SK-N-SH (cell line): ENCODE data around the gene GPR3. TPM values are rescaled to one million over a fixed set of nuclear protein-coding genes. Genes with fewer than 3 reads are reported as not detected.

Experiments used
- CTCF ChIA-PET: fragments of 300-600, 350-600 bp; formaldehyde crosslinking; extraction: SDS; loops from one replicate; lab custom pipeline; 2021; lab: Yijun Ruan, JAX
- POLR2A ChIA-PET: fragments of 350-600 bp; sonication (Branson Sonifier 250); formaldehyde crosslinking; extraction: SDS; loops from one replicate; lab custom pipeline; 2020; ENCODE audit warnings: antibody characterized with exemption, inconsistent platforms; lab: Yijun Ruan, JAX
- DNase-seq: peaks from one replicate; pipeline ENCODE4 v3.0.0; 2012
- H2AFZ ChIP-seq: fragments of 200-600 bp; sonication (generic); 2 replicates; pipeline ENCODE4 v1.8.1; 2016; ENCODE audit warnings: antibody characterized with exemption, mild to moderate bottlenecking, low read depth
- H3F3A ChIP-seq: fragments of 200-600 bp; sonication (generic); replicated peaks from 2 replicates; pipeline ENCODE3; 2016; ENCODE audit warnings: antibody characterized with exemption, mild to moderate bottlenecking; ENCODE audit not compliant: insufficient read depth
- H3K27ac ChIP-seq, 2 experiments: fragments of 200-500 bp in 1 of 2; fragments of 200-600 bp in 1 of 2; sonication (Bioruptor generic) in 1 of 2; sonication (generic), shearing (Covaris generic) in 1 of 2; 2 replicates each; pipeline versions ENCODE4 v1.5.1 to v1.6.1; 2014 to 2016; ENCODE audit warnings: low read depth in 2 of 2, inconsistent platforms in 1 of 2, low read length in 1 of 2, mild to moderate bottlenecking in 1 of 2, mixed read lengths in 1 of 2
- H3K27me3 ChIP-seq: fragments of 200-600 bp; sonication (generic), shearing (Covaris generic); 2 replicates; pipeline ENCODE4 v1.6.1; 2016; ENCODE audit warnings: mixed run types; ENCODE audit not compliant: insufficient read depth
- H3K36me3 ChIP-seq, 2 experiments: fragments of 200-500 bp in 1 of 2; fragments of 200-600 bp in 1 of 2; sonication (Bioruptor generic) in 1 of 2; sonication (generic) in 1 of 2; replicated peaks in 1 of 2; 2 replicates each; pipeline versions ENCODE3 to v1.5.1; 2014 to 2016; ENCODE audit warnings: low read length in 1 of 2, mild to moderate bottlenecking in 1 of 2; ENCODE audit not compliant: insufficient read depth in 2 of 2, control insufficient read depth in 1 of 2
- H3K4me1 ChIP-seq, 2 experiments: fragments of 200-500 bp in 1 of 2; fragments of 200-600 bp in 1 of 2; sonication (Bioruptor generic) in 1 of 2; sonication (generic), shearing (Covaris generic) in 1 of 2; 2 replicates each; pipeline versions ENCODE4 v1.5.1 to v1.6.1; 2014 to 2016; ENCODE audit warnings: low read depth in 1 of 2, low read length in 1 of 2, mixed run types in 1 of 2; ENCODE audit not compliant: insufficient read depth in 2 of 2, control insufficient read depth in 1 of 2
- H3K4me2 ChIP-seq: fragments of 200-600 bp; sonication (generic), shearing (Covaris generic); 2 replicates; pipeline ENCODE4 v1.6.1; 2017; ENCODE audit warnings: mixed run types
- H3K4me3 ChIP-seq, 2 experiments: fragments of 200-500 bp in 1 of 2; fragments of 200-600 bp in 1 of 2; sonication (Bioruptor generic) in 1 of 2; sonication (generic), shearing (Covaris generic) in 1 of 2; 2 replicates each; pipeline versions ENCODE4 v1.5.1 to v1.8.1; 2014 to 2016; ENCODE audit warnings: low read depth in 2 of 2, inconsistent platforms in 1 of 2, low read length in 1 of 2, mild to moderate bottlenecking in 1 of 2, mixed read lengths in 1 of 2, moderate library complexity in 1 of 2
- H3K79me2 ChIP-seq: fragments of 200-600 bp; sonication (generic); 2 replicates; pipeline ENCODE4 v1.8.1; 2017; ENCODE audit warnings: mild to moderate bottlenecking; ENCODE audit not compliant: insufficient read depth
- H3K9ac ChIP-seq: fragments of 200-600 bp; sonication (generic); 2 replicates; pipeline ENCODE4 v1.6.1; 2017; ENCODE audit warnings: mixed run types
- H3K9me2 ChIP-seq: fragments of 200-600 bp; sonication (generic); 2 replicates; pipeline ENCODE4 v1.6.1; 2017; ENCODE audit warnings: mixed run types
- H3K9me3 ChIP-seq: fragments of 200-600 bp; sonication (generic); 2 replicates; pipeline ENCODE4 v1.6.1; 2017; ENCODE audit warnings: mixed run types, mild to moderate bottlenecking, moderate library complexity
- H4K20me1 ChIP-seq: fragments of 200-600 bp; sonication (generic); 2 replicates; pipeline ENCODE4 v1.6.1; 2017; ENCODE audit warnings: mild to moderate bottlenecking, mixed run types; ENCODE audit not compliant: insufficient read depth
- CHD2 ChIP-seq: fragments of 150-350 bp; IDR thresholded peaks from 2 replicates; pipeline ENCODE4 v1.6.1; 2018; ENCODE audit warnings: low read length; ENCODE audit not compliant: partially characterized antibody
- EZH2phosphoT487 ChIP-seq: fragments of 200-600 bp; sonication (generic); IDR thresholded peaks from 2 replicates; pipeline ENCODE4 v1.6.1; 2017; ENCODE audit warnings: low read depth, mixed run types, mild to moderate bottlenecking, antibody characterized with exemption, moderate library complexity, borderline replicate concordance
- FOXJ3 ChIP-seq: sonication (generic); formaldehyde crosslinking; IDR thresholded peaks from 2 replicates; pipeline ENCODE4 v1.5.1; 2020; ENCODE audit warnings: mild to moderate bottlenecking, missing genetic modification reagents
- GATA2 ChIP-seq: sonication (generic); formaldehyde crosslinking; IDR thresholded peaks from 2 replicates; pipeline ENCODE4 v1.5.0; 2020; ENCODE audit warnings: mild to moderate bottlenecking, missing genetic modification reagents
- IRF3 ChIP-seq: fragments of 150-350 bp; IDR thresholded peaks from 2 replicates; pipeline ENCODE4 v1.6.1; 2016; ENCODE audit warnings: mild to moderate bottlenecking, low read depth, low read length
- JUND ChIP-seq: IDR thresholded peaks from 2 replicates; pipeline ENCODE4 v1.4.0; 2012
- MEF2A ChIP-seq: IDR thresholded peaks from 2 replicates; pipeline ENCODE4 v1.4.0; 2012; ENCODE audit warnings: low read depth, borderline replicate concordance
- NRF1 ChIP-seq: IDR thresholded peaks from 2 replicates; pipeline ENCODE4 v1.6.1; 2012; ENCODE audit warnings: low read depth, mild to moderate bottlenecking, low read length
- POLR2AphosphoS5 ChIP-seq: IDR thresholded peaks from 2 replicates; pipeline ENCODE4 v1.6.1; 2012; ENCODE audit warnings: low read depth, low read length
- RFX5 ChIP-seq: IDR thresholded peaks from 2 replicates; pipeline ENCODE4 v1.6.1; 2012; ENCODE audit warnings: mild to moderate bottlenecking, improper control_type of control experiment, low read length
- SIN3A ChIP-seq: IDR thresholded peaks from 2 replicates; pipeline ENCODE4 v1.6.1; 2012; ENCODE audit warnings: low read depth, mild to moderate bottlenecking, low read length, moderate library complexity, borderline replicate concordance
- SMC3 ChIP-seq: IDR thresholded peaks from 2 replicates; pipeline ENCODE4 v1.6.1; 2012; ENCODE audit warnings: low read depth, low read length, improper control_type of control experiment
- TAF1 ChIP-seq: IDR thresholded peaks from 2 replicates; pipeline ENCODE4 v1.6.1; 2012; ENCODE audit warnings: low read depth, mild to moderate bottlenecking, low read length, moderate library complexity, borderline replicate concordance
- TCF12 ChIP-seq: IDR thresholded peaks from 2 replicates; pipeline ENCODE4 v1.4.0; 2012
- WGBS: methylation state at CpG from one replicate; pipeline ENCODE4 v1.1.6; 2017; ENCODE audit warnings: low lambda C conversion rate; 5-methylcytosine and 5-hydroxymethylcytosine counted together
- polyA plus RNA-seq, 3 experiments: library from polyadenylated mRNA; depleted of rRNA; stranded (reverse); fragments of >200 nt; gene quantifications; 2 replicates each; pipeline ENCODE4 v1.2.3, GENCODE V29; 2012
- TF ChIP-seq, protein P1 (sequence below): IDR thresholded peaks from 2 replicates; pipeline ENCODE4 v1.6.1; 2012; ENCODE audit warnings: mild to moderate bottlenecking, low read depth, low read length, moderate library complexity
- TF ChIP-seq, protein P2 (sequence below): fragments of 150-350 bp; IDR thresholded peaks from 2 replicates; pipeline ENCODE4 v1.6.1; 2017; ENCODE audit warnings: antibody characterized with exemption, low read length, low read depth, borderline replicate concordance
- TF ChIP-seq, protein P3 (sequence below): IDR thresholded peaks from 2 replicates; pipeline ENCODE4 v1.4.0; 2012; ENCODE audit warnings: low read depth, borderline replicate concordance

Gene GPR3
- polyA plus RNA-seq, 1 of the 3 experiments (the other 2 are of a cell fraction): 6.0 TPM

DNA sequence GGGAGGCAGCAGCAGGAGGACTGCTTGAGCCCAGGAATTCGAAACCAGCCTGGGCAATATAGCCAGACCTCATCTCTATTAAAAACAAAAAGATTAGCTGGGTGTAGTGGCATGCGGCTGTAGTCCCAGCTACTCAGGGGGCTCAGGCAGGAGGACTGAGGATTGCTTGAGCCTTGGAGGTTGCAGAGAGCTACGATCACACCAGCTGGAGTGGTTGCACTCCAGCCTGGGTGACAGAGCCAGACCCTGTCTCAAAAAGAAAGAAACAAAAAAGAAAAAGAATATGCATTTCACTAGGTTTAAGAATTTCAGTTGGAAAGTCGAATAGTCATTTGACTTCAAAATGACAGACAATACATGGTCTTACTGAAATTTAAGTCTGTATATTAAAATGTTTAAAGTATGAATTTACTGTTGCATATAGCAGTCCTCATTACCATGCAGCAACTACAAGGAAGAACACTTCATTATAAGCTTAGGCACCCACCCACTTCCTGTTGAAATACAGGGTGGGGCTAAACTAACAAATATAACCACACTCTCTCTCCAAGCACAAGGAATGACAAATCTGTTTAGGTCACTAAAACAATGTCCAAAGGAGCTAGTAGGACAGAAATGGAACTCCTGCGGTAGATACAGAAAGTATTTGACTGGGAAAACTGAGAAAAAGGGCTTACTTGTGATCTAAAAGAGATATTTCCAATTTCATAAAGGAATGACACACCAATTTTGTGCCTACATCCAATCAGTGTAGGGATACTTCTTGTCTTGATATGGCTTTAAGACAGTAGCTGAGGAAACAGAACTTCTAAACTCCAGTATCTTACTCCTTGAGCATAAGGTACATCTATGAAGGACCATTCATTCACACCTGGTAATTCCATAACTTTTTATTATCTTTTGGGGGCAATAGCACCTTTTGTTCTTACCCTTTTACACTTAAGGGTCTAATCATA lies 44.1 kb downstream of the GPR3 start:
- Histone ChIP-seq H3K9me3 (no peaks in the 10 kb centered on the region), H3K27ac (peak overlapping the region in 1 of 2 experiments; percentile 39; a peak in 1 of 4 replicates), H3K4me3 (no peak overlapping the region), H3K4me1 (peaks cover 0 to 23% of the 10 kb centered on the region in 2 experiments; a peak in 1 of 4 replicates), H3F3A (no peaks in the 10 kb centered on the region), H3K79me2 (peaks cover 99% of the 10 kb centered on the region), H3K4me2 (peak overlapping the region; percentile 2; the same call in 1 of the 2 replicates), H2AFZ (no peak overlapping the region), H3K36me3 (peaks cover 0 to 3% of the 10 kb centered on the region in 2 experiments), H3K9me2 (no peaks in the 10 kb centered on the region), H3K9ac (no peak overlapping the region), H3K27me3 (no peaks in the 10 kb centered on the region), H4K20me1 (peaks cover 73% of the 10 kb centered on the region)
- no peak for TF ChIP-seq POLR2AphosphoS5
- TF ChIP-seq FOXJ3 (CRISPR knock-in tag): no peak
- TF ChIP-seq TCF12: no peak
- no peak for TF ChIP-seq NRF1
- no peak for TF ChIP-seq RFX5
- TF ChIP-seq IRF3: no peak
- TF ChIP-seq EZH2phosphoT487: no peak
- TF ChIP-seq GATA2 (CRISPR knock-in tag): no peak
- no peak for TF ChIP-seq JUND
- no peak for TF ChIP-seq CHD2
- TF ChIP-seq, protein P1, sequence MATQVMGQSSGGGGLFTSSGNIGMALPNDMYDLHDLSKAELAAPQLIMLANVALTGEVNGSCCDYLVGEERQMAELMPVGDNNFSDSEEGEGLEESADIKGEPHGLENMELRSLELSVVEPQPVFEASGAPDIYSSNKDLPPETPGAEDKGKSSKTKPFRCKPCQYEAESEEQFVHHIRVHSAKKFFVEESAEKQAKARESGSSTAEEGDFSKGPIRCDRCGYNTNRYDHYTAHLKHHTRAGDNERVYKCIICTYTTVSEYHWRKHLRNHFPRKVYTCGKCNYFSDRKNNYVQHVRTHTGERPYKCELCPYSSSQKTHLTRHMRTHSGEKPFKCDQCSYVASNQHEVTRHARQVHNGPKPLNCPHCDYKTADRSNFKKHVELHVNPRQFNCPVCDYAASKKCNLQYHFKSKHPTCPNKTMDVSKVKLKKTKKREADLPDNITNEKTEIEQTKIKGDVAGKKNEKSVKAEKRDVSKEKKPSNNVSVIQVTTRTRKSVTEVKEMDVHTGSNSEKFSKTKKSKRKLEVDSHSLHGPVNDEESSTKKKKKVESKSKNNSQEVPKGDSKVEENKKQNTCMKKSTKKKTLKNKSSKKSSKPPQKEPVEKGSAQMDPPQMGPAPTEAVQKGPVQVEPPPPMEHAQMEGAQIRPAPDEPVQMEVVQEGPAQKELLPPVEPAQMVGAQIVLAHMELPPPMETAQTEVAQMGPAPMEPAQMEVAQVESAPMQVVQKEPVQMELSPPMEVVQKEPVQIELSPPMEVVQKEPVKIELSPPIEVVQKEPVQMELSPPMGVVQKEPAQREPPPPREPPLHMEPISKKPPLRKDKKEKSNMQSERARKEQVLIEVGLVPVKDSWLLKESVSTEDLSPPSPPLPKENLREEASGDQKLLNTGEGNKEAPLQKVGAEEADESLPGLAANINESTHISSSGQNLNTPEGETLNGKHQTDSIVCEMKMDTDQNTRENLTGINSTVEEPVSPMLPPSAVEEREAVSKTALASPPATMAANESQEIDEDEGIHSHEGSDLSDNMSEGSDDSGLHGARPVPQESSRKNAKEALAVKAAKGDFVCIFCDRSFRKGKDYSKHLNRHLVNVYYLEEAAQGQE: no peak
- no peak for TF ChIP-seq SMC3
- no peak for TF ChIP-seq SIN3A
- no peak for TF ChIP-seq TAF1
- TF ChIP-seq, protein P2, sequence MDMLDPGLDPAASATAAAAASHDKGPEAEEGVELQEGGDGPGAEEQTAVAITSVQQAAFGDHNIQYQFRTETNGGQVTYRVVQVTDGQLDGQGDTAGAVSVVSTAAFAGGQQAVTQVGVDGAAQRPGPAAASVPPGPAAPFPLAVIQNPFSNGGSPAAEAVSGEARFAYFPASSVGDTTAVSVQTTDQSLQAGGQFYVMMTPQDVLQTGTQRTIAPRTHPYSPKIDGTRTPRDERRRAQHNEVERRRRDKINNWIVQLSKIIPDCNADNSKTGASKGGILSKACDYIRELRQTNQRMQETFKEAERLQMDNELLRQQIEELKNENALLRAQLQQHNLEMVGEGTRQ: no peak
- no peak for TF ChIP-seq MEF2A
- TF ChIP-seq, protein P3, sequence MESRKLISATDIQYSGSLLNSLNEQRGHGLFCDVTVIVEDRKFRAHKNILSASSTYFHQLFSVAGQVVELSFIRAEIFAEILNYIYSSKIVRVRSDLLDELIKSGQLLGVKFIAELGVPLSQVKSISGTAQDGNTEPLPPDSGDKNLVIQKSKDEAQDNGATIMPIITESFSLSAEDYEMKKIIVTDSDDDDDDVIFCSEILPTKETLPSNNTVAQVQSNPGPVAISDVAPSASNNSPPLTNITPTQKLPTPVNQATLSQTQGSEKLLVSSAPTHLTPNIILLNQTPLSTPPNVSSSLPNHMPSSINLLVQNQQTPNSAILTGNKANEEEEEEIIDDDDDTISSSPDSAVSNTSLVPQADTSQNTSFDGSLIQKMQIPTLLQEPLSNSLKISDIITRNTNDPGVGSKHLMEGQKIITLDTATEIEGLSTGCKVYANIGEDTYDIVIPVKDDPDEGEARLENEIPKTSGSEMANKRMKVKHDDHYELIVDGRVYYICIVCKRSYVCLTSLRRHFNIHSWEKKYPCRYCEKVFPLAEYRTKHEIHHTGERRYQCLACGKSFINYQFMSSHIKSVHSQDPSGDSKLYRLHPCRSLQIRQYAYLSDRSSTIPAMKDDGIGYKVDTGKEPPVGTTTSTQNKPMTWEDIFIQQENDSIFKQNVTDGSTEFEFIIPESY: no peak
- CTCF ChIA-PET: interaction anchor here (0.7 to 2.5 kb wide), 4 partner anchors 10 to 171 kb away, joined by 3 to 8 read pairs (median 5); no protein-coding TSS in a partner anchor
- POLR2A ChIA-PET: no interaction called here
- WGBS: 88% methylated on average over 5 of the region's 5 CpGs
- no peak for DNase-seq
